ENCODE results near the gene PRKCD. TPM values are rescaled to one million over a fixed set of nuclear protein-coding genes. Genes with fewer than 3 reads are reported as not detected.

Gene PRKCD
- total RNA-seq, 1 experiment from 2014 or later: 34.3 TPM

- Histone ChIP-seq H3K27me3 (ENCODE audit: insufficient read depth, low read depth) (no peaks in the 10 kb centered on the region), H3K79me2 (ENCODE audit: low read depth) (no peaks in the 10 kb centered on the region), H3K4me2 (no peak overlapping the region), H3K4me3 (no peak overlapping the region), H3F3A (ENCODE audit: insufficient read depth, low read depth) (peaks cover 66% of the 10 kb centered on the region), H3K9me2 (ENCODE audit: insufficient read depth) (no peaks in the 10 kb centered on the region), H3K27ac (0 out of 2 replicates have a peak overlapping the region, but pooled peaks have one; percentile 34), H4K20me1 (ENCODE audit: insufficient read depth) (peaks cover 7% of the 10 kb centered on the region; the same call in 1 of the 2 replicates), H2AFZ (no peak overlapping the region), H3K36me3 (ENCODE audit: low read depth) (peaks cover 8% of the 10 kb centered on the region; the same call in 1 of the 2 replicates), H3K9me3 (ENCODE audit: insufficient read depth, low read depth) (no peaks in the 10 kb centered on the region), H3K4me1 (replicated peaks; ENCODE audit: insufficient read depth) (no peaks in the 10 kb centered on the region)
- ChIA-PET POLR2A (ENCODE audit: unreplicated experiment) (interaction anchor here (0.7 kb wide), 1 partner anchor 488 kb away, joined by 3 read pairs; no protein-coding TSS in a partner anchor), CTCF (no interaction called here)
- DNase-seq: no peak
- TSS peak; percentile 31 for BruUV-seq (replicated peaks)
- TF ChIP-seq EZH2 (IDR thresholded peaks at IDR 0.05; ENCODE audit: low read depth) (no peak), CTCF (conservative IDR thresholded peaks at IDR 0.05) (no peak)
- intact Hi-C loops (cut with micrococcal nuclease; ENCODE audit: unreplicated experiment): loop anchor here (5.0 kb wide), 1 partner anchor 126 kb away; the partner anchor contains the start of gene DCP1A
Observed at GRCh38 chr3:53221345-53221744, 60.3 kb downstream of the PRKCD start.

- no TSS peak for BruUV-seq (replicated peaks)
- H3K4me1 ChIP-seq (replicated peaks; ENCODE audit: insufficient read depth): no peaks in the 10 kb centered on the region
- CTCF ChIA-PET: no interaction called here
- H3F3A ChIP-seq (ENCODE audit: insufficient read depth, low read depth): peaks cover 70% of the 10 kb centered on the region
- H3K9me2 ChIP-seq (ENCODE audit: insufficient read depth): no peaks in the 10 kb centered on the region
- intact Hi-C loops (cut with micrococcal nuclease; ENCODE audit: unreplicated experiment): loop anchor here (5.0 kb wide), 1 partner anchor 125 kb away; the partner anchor contains the start of gene DCP1A
- peaks cover 11% of the 10 kb centered on the region; the same call in 1 of the 2 replicates for H3K36me3 ChIP-seq (ENCODE audit: low read depth)
- H3K9me3 ChIP-seq (ENCODE audit: insufficient read depth, low read depth): no peaks in the 10 kb centered on the region
- no peak for TF ChIP-seq CTCF (conservative IDR thresholded peaks at IDR 0.05)
- no peak for TF ChIP-seq EZH2 (IDR thresholded peaks at IDR 0.05; ENCODE audit: low read depth)
- DNase-seq: no peak
- POLR2A ChIA-PET (ENCODE audit: unreplicated experiment): interaction anchor here (0.7 kb wide), 1 partner anchor 488 kb away, joined by 3 read pairs; no protein-coding TSS in a partner anchor
- no peaks in the 10 kb centered on the region for H3K27me3 ChIP-seq (ENCODE audit: insufficient read depth, low read depth)
- peaks cover 7% of the 10 kb centered on the region; the same call in 1 of the 2 replicates for H4K20me1 ChIP-seq (ENCODE audit: insufficient read depth)
- no peaks in the 10 kb centered on the region for H3K79me2 ChIP-seq (ENCODE audit: low read depth)
- H2AFZ ChIP-seq: no peak overlapping the region
- no peak overlapping the region for H3K4me3 ChIP-seq
- no peak overlapping the region for H3K4me2 ChIP-seq
- H3K27ac ChIP-seq: 0 out of 2 replicates have a peak overlapping the region, but pooled peaks have one; percentile 34
Observed at GRCh38 chr3:53221827-53222182, 60.8 kb downstream of the PRKCD start.

GRCh38 chr3:53222183-53222901 is 61.3 kb downstream of the PRKCD start:
- Histone ChIP-seq H3K4me1 (replicated peaks; ENCODE audit: insufficient read depth) (no peaks in the 10 kb centered on the region), H3F3A (ENCODE audit: insufficient read depth, low read depth) (peaks cover 75% of the 10 kb centered on the region), H3K4me3 (no peak overlapping the region), H3K79me2 (ENCODE audit: low read depth) (no peaks in the 10 kb centered on the region; the same call in 1 of the 2 replicates), H3K27ac (peak overlapping the region; percentile 34; the same call in 1 of the 2 replicates), H3K4me2 (no peak overlapping the region), H3K9me2 (ENCODE audit: insufficient read depth) (no peaks in the 10 kb centered on the region), H3K9me3 (ENCODE audit: insufficient read depth, low read depth) (no peaks in the 10 kb centered on the region), H4K20me1 (ENCODE audit: insufficient read depth) (peaks cover 7% of the 10 kb centered on the region; the same call in 1 of the 2 replicates), H3K36me3 (ENCODE audit: low read depth) (peaks cover 12% of the 10 kb centered on the region; the same call in 1 of the 2 replicates), H3K27me3 (ENCODE audit: insufficient read depth, low read depth) (no peaks in the 10 kb centered on the region), H2AFZ (no peak overlapping the region)
- ChIA-PET CTCF (no interaction called here), POLR2A (ENCODE audit: unreplicated experiment) (interaction anchor here (0.7 kb wide), 1 partner anchor 487 kb away, joined by 3 read pairs; no protein-coding TSS in a partner anchor)
- TF ChIP-seq EZH2 (IDR thresholded peaks at IDR 0.05; ENCODE audit: low read depth) (no peak), CTCF (conservative IDR thresholded peaks at IDR 0.05) (no peak)
- intact Hi-C loops (cut with micrococcal nuclease; ENCODE audit: unreplicated experiment): loop anchor here (5.0 kb wide), 1 partner anchor 125 kb away; the partner anchor contains the start of gene DCP1A
- no peak for DNase-seq
- BruUV-seq (replicated peaks): no TSS peak
